ENCODE results near the gene MDFIC.

MDFIC gene

GRCh38 chr7:115015619-115016018 lies 93.7 kb downstream of the MDFIC start:
- DNase-seq (ENCODE audit: insufficient read length, low spot score): no peak
- TF ChIP-seq POLR2A (IDR thresholded peaks at IDR 0.05; ENCODE audit: low read depth, low read length): no peak
- no peak for TF ChIP-seq POLR2AphosphoS5 (IDR thresholded peaks at IDR 0.05; ENCODE audit: low read depth, low read length)
- TF ChIP-seq PAX5 (IDR thresholded peaks at IDR 0.05; ENCODE audit: insufficient read depth, low read length, severe bottlenecking): no peak
- TF ChIP-seq SPI1 (IDR thresholded peaks at IDR 0.05; ENCODE audit: low read depth, low read length): no peak
- no peak for TF ChIP-seq POU2F2 (IDR thresholded peaks at IDR 0.05; ENCODE audit: low read depth, low read length)
- FAIRE-seq: peak; percentile 51

- DNase-seq (ENCODE audit: insufficient read length, low spot score) (no peak), FAIRE-seq (peak; percentile 48)
- TF ChIP-seq SPI1 (IDR thresholded peaks at IDR 0.05; ENCODE audit: low read depth, low read length): no peak
- TF ChIP-seq POLR2AphosphoS5 (IDR thresholded peaks at IDR 0.05; ENCODE audit: low read depth, low read length): peak; percentile 36; the same call in 1 of the 2 replicates
These were observed 98.2 kb downstream of the MDFIC start for GRCh38 chr7:115019882-115020605.

GRCh38 chr7:115023219-115023618 lies 101.3 kb downstream of the MDFIC start:
- DNase-seq (ENCODE audit: insufficient read length, low spot score) (no peak), FAIRE-seq (no peak)

GRCh38 chr7:115024276-115024675 lies 102.4 kb downstream of the MDFIC start:
- DNase-seq (ENCODE audit: insufficient read length, low spot score) (no peak), FAIRE-seq (peak; percentile 48)
- TF ChIP-seq PAX5 (IDR thresholded peaks at IDR 0.05; ENCODE audit: insufficient read depth, low read length, severe bottlenecking): no peak
- no peak for TF ChIP-seq POLR2AphosphoS5 (IDR thresholded peaks at IDR 0.05; ENCODE audit: low read depth, low read length)
- no peak for TF ChIP-seq SPI1 (IDR thresholded peaks at IDR 0.05; ENCODE audit: low read depth, low read length)
- no peak for TF ChIP-seq TAF1 (IDR thresholded peaks at IDR 0.05; ENCODE audit: low read depth, low read length)
- no peak for TF ChIP-seq POLR2A (IDR thresholded peaks at IDR 0.05; ENCODE audit: low read depth, low read length)

More at GRCh38 chr7:115023219-115023618, 101.3 kb downstream of the MDFIC start:
- TF ChIP-seq TAF1 (IDR thresholded peaks at IDR 0.05; ENCODE audit: low read depth, low read length) (no peak), POU2F2 (IDR thresholded peaks at IDR 0.05; ENCODE audit: low read depth, low read length) (no peak), POLR2A (IDR thresholded peaks at IDR 0.05; ENCODE audit: low read depth, low read length) (no peak), SPI1 (IDR thresholded peaks at IDR 0.05; ENCODE audit: low read depth, low read length) (peak; percentile 16; the same call in 1 of the 2 replicates), PAX5 (IDR thresholded peaks at IDR 0.05; ENCODE audit: insufficient read depth, low read length, severe bottlenecking) (no peak), POLR2AphosphoS5 (IDR thresholded peaks at IDR 0.05; ENCODE audit: low read depth, low read length) (no peak)

- DNase-seq (ENCODE audit: insufficient read length, low spot score): no peak
- FAIRE-seq: no peak
- no peak for TF ChIP-seq POLR2AphosphoS5 (IDR thresholded peaks at IDR 0.05; ENCODE audit: low read depth, low read length)
- TF ChIP-seq PAX5 (IDR thresholded peaks at IDR 0.05; ENCODE audit: insufficient read depth, low read length, severe bottlenecking): no peak
- TF ChIP-seq TAF1 (IDR thresholded peaks at IDR 0.05; ENCODE audit: low read depth, low read length): no peak
- TF ChIP-seq SPI1 (IDR thresholded peaks at IDR 0.05; ENCODE audit: low read depth, low read length): no peak
- no peak for TF ChIP-seq POU2F2 (IDR thresholded peaks at IDR 0.05; ENCODE audit: low read depth, low read length)
- TF ChIP-seq POLR2A (IDR thresholded peaks at IDR 0.05; ENCODE audit: low read depth, low read length): no peak
These were observed 111.1 kb downstream of the MDFIC start for GRCh38 chr7:115032715-115033703.

GRCh38 chr7:115033917-115034459 lies 112.1 kb downstream of the MDFIC start:
- DNase-seq (ENCODE audit: insufficient read length, low spot score): no peak
- FAIRE-seq: peak; percentile 60
- TF ChIP-seq SPI1 (IDR thresholded peaks at IDR 0.05; ENCODE audit: low read depth, low read length): no peak
- no peak for TF ChIP-seq PAX5 (IDR thresholded peaks at IDR 0.05; ENCODE audit: insufficient read depth, low read length, severe bottlenecking)
- TF ChIP-seq POLR2AphosphoS5 (IDR thresholded peaks at IDR 0.05; ENCODE audit: low read depth, low read length): no peak
- TF ChIP-seq TAF1 (IDR thresholded peaks at IDR 0.05; ENCODE audit: low read depth, low read length): no peak
- TF ChIP-seq POU2F2 (IDR thresholded peaks at IDR 0.05; ENCODE audit: low read depth, low read length): no peak
- no peak for TF ChIP-seq POLR2A (IDR thresholded peaks at IDR 0.05; ENCODE audit: low read depth, low read length)

- no peak for DNase-seq (ENCODE audit: insufficient read length, low spot score)
- TF ChIP-seq POLR2AphosphoS5 (IDR thresholded peaks at IDR 0.05; ENCODE audit: low read depth, low read length) (no peak), PAX5 (IDR thresholded peaks at IDR 0.05; ENCODE audit: insufficient read depth, low read length, severe bottlenecking) (no peak), TAF1 (IDR thresholded peaks at IDR 0.05; ENCODE audit: low read depth, low read length) (no peak), SPI1 (IDR thresholded peaks at IDR 0.05; ENCODE audit: low read depth, low read length) (no peak), POLR2A (IDR thresholded peaks at IDR 0.05; ENCODE audit: low read depth, low read length) (no peak), POU2F2 (IDR thresholded peaks at IDR 0.05; ENCODE audit: low read depth, low read length) (no peak)
- FAIRE-seq: no peak
These were observed 112.6 kb downstream of the MDFIC start for GRCh38 chr7:115034515-115034914.

GRCh38 chr7:115037128-115037802 lies 115.4 kb downstream of the MDFIC start:
- TF ChIP-seq POLR2AphosphoS5 (IDR thresholded peaks at IDR 0.05; ENCODE audit: low read depth, low read length) (no peak), TAF1 (IDR thresholded peaks at IDR 0.05; ENCODE audit: low read depth, low read length) (no peak), PAX5 (IDR thresholded peaks at IDR 0.05; ENCODE audit: insufficient read depth, low read length, severe bottlenecking) (no peak), SPI1 (IDR thresholded peaks at IDR 0.05; ENCODE audit: low read depth, low read length) (no peak), POLR2A (IDR thresholded peaks at IDR 0.05; ENCODE audit: low read depth, low read length) (no peak), POU2F2 (IDR thresholded peaks at IDR 0.05; ENCODE audit: low read depth, low read length) (no peak)
- FAIRE-seq (peak; percentile 72), DNase-seq (ENCODE audit: insufficient read length, low spot score) (no peak)
